ENCODE data around the gene TARP.

Gene TARP

DNA sequence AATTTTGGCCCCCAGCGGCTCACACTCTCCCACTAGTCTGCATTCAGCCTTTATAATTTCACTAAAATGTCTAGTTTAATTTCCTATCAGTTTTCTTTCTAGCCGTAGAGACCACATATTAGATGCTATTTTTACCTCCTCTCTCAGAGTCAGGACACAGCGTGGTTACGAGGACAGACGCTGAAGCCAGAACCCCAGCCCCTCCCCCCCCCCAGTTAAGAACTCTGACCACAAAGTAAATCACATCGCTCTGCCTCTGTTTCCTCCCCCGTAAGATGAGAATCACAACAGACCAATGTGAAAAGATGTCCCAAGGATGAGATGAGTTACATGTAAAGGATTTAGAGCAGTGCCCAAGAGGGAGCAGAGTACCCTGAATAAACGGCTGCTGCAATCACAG, 11.1 kb upstream of the TARP start:
- no peak for TF ChIP-seq REST (IDR thresholded peaks at IDR 0.05; ENCODE audit: low read depth)
- no peak for TF ChIP-seq CEBPB (IDR thresholded peaks at IDR 0.05; ENCODE audit: low read depth)
- TF ChIP-seq SRF (IDR thresholded peaks at IDR 0.05; ENCODE audit: low read depth), result no peak
- no peak for TF ChIP-seq EGR1 (IDR thresholded peaks at IDR 0.05; ENCODE audit: low read depth)
- no peak for TF ChIP-seq SIN3A (IDR thresholded peaks at IDR 0.05; ENCODE audit: low read depth)
- no peak for TF ChIP-seq SP1 (IDR thresholded peaks at IDR 0.05; ENCODE audit: low read depth)
- no peak for TF ChIP-seq ATF3 (IDR thresholded peaks at IDR 0.05)
- TF ChIP-seq YY1 (IDR thresholded peaks at IDR 0.05; ENCODE audit: extremely low read depth, insufficient replicate concordance, low read depth, low read length), result no peak
- TF ChIP-seq RAD21 (IDR thresholded peaks at IDR 0.05; ENCODE audit: low read depth), result no peak
- TF ChIP-seq, protein P1, sequence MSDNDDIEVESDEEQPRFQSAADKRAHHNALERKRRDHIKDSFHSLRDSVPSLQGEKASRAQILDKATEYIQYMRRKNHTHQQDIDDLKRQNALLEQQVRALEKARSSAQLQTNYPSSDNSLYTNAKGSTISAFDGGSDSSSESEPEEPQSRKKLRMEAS (IDR thresholded peaks at IDR 0.05), result no peak
- no peak for TF ChIP-seq CBX3 (IDR thresholded peaks at IDR 0.05; ENCODE audit: low read depth)
- TF ChIP-seq ZFX (IDR thresholded peaks at IDR 0.05), result no peak
- no peak for TF ChIP-seq ELF1 (IDR thresholded peaks at IDR 0.05; ENCODE audit: borderline replicate concordance, low read depth)
- no peak for TF ChIP-seq FOSL1 (IDR thresholded peaks at IDR 0.05; ENCODE audit: low read depth)
- TF ChIP-seq JUND (IDR thresholded peaks at IDR 0.05), result no peak
- RAD21 ChIA-PET (ENCODE audit: low non-redundant PET in 1 of 2, low total read pairs in 2 of 2, uncharacterized antibody in 2 of 2, unreplicated experiment in 2 of 2), result no interaction called here
- no peak for ATAC-seq

More for the DNA sequence above, 11.1 kb upstream of the TARP start:
- no peaks in the 10 kb centered on the region for H3K36me3 ChIP-seq (ENCODE audit: control insufficient read depth in 1 of 2, insufficient read depth in 2 of 2, low read length in 2 of 2)
- H4K20me1 ChIP-seq (ENCODE audit: insufficient read depth), result no peaks in the 10 kb centered on the region
- CTCF ChIA-PET, result no interaction called here
- no peak for DNase-seq (ENCODE audit: low read depth, low spot score)
- no peak overlapping the region for H3K4me3 ChIP-seq (replicated peaks in 1 of 2; ENCODE audit: low read depth in 1 of 2, low read length in 2 of 2)
- no peak overlapping the region for H3K4me2 ChIP-seq (ENCODE audit: low read length)
- POLR2A ChIA-PET, result no interaction called here
- no peak overlapping the region for H3K27ac ChIP-seq (ENCODE audit: low read depth, low read length)
- no peak overlapping the region for H3K9ac ChIP-seq (ENCODE audit: low read length)
- peaks cover 51% of the 10 kb centered on the region for H3K27me3 ChIP-seq (ENCODE audit: insufficient read depth, low read length)
- no peaks in the 10 kb centered on the region for H3K79me2 ChIP-seq (ENCODE audit: insufficient read depth, low read length)
- no TSS peak for BruUV-seq (replicated peaks)
- intact Hi-C loops (cut with micrococcal nuclease), result no loop called here
- H3K4me1 ChIP-seq (ENCODE audit: control insufficient read depth in 1 of 2, insufficient read depth in 2 of 2, low read length in 2 of 2), result no peaks in the 10 kb centered on the region
- H3K9me3 ChIP-seq (ENCODE audit: control insufficient read depth in 1 of 2, insufficient read depth in 1 of 2, low read depth in 1 of 2, low read length in 2 of 2), result no peaks in the 10 kb centered on the region
- no peaks in the 10 kb centered on the region for H3K9me2 ChIP-seq (ENCODE audit: insufficient read depth)
- no peak overlapping the region for H2AFZ ChIP-seq (ENCODE audit: low read depth, low read length, poor library complexity, severe bottlenecking)
